22Rv1 (cell line): ENCODE data around the gene API5.

Experiments used
- ZFX ChIP-seq: fragments of 450-650 bp; IDR thresholded peaks from 2 replicates; pipeline ENCODE4 v1.6.1; 2017; ENCODE audit warnings: antibody characterized with exemption, borderline replicate concordance
- TF ChIP-seq, protein P1 (sequence below): fragments of 450-650 bp; IDR thresholded peaks from 2 replicates; pipeline ENCODE4 v1.5.1; 2017; ENCODE audit warnings: mild to moderate bottlenecking

DNA sequence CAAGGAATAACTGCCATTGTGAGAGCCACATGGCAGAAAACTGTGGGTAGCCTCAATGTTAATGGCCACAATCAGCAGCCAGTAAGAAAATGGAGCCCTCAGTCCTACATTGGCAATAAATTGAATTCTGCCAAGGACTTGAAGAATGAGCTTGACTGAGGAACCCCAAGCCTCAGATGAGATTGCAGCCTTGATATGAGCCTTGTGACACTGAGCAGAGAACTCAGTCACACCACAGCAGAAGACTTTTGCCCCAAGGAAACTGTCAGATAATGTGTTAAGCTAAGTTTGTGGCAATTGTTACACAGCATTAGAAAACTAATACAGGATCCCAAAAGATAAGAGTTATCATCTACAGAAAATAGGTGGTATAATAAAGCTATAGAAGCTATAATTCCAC, 44.5 kb downstream of the API5 start:
- TF ChIP-seq, protein P1, sequence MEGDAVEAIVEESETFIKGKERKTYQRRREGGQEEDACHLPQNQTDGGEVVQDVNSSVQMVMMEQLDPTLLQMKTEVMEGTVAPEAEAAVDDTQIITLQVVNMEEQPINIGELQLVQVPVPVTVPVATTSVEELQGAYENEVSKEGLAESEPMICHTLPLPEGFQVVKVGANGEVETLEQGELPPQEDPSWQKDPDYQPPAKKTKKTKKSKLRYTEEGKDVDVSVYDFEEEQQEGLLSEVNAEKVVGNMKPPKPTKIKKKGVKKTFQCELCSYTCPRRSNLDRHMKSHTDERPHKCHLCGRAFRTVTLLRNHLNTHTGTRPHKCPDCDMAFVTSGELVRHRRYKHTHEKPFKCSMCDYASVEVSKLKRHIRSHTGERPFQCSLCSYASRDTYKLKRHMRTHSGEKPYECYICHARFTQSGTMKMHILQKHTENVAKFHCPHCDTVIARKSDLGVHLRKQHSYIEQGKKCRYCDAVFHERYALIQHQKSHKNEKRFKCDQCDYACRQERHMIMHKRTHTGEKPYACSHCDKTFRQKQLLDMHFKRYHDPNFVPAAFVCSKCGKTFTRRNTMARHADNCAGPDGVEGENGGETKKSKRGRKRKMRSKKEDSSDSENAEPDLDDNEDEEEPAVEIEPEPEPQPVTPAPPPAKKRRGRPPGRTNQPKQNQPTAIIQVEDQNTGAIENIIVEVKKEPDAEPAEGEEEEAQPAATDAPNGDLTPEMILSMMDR: no peak
- TF ChIP-seq ZFX: no peak
